Measurements from ENCODE around the gene LRP5.
"Not testable (repeated sequence)": the region's sequence is repeated elsewhere in the genome, so short reads cannot be mapped to it uniquely, and the experiment has no call there.

DNA sequence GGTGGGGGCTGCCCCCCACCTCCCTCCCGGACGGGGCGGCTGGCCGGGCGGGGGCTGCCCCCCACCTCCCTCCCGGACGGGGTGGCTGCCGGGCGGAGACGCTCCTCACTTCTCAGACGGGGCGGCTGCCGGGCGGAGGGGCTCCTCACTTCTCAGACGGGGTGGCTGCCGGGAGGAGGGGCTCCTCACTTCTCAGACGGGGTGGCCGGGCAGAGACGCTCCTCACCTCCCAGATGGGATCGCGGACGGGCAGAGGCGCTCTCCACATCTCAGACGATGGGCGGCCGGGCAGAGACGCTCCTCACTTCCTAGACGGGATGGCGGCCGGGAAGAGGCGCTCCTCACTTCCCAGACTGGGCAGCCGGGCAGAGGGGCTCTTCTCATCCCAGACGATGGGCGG is 163.2 kb downstream of the LRP5 start:
- TF ChIP-seq, protein P1, sequence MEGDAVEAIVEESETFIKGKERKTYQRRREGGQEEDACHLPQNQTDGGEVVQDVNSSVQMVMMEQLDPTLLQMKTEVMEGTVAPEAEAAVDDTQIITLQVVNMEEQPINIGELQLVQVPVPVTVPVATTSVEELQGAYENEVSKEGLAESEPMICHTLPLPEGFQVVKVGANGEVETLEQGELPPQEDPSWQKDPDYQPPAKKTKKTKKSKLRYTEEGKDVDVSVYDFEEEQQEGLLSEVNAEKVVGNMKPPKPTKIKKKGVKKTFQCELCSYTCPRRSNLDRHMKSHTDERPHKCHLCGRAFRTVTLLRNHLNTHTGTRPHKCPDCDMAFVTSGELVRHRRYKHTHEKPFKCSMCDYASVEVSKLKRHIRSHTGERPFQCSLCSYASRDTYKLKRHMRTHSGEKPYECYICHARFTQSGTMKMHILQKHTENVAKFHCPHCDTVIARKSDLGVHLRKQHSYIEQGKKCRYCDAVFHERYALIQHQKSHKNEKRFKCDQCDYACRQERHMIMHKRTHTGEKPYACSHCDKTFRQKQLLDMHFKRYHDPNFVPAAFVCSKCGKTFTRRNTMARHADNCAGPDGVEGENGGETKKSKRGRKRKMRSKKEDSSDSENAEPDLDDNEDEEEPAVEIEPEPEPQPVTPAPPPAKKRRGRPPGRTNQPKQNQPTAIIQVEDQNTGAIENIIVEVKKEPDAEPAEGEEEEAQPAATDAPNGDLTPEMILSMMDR (IDR thresholded peaks at IDR 0.05), result not testable (repeated sequence)
- TF ChIP-seq POLR2A (IDR thresholded peaks at IDR 0.05), result not testable (repeated sequence)

All from thyroid gland (tissue), 4 donors.